ENCODE data around the gene PRR23C. TPM values are rescaled to one million over a fixed set of nuclear protein-coding genes. Genes with fewer than 3 reads are reported as not detected.

The PRR23C gene
- polyA plus RNA-seq, 1 of the 3 experiments (the other 2 are of a cell fraction) = not detected

GRCh38 chr3:139006051-139006716, 38.5 kb downstream of the PRR23C start, which contains the start of gene PRR23A:
Gene PRR23A (minus strand): TSS chr3:139006268. CDS start chr3:139006268, 0 bp downstream.
- H3F3A ChIP-seq (replicated peaks; ENCODE audit: insufficient read depth) = no peaks in the 10 kb centered on the region
- H3K79me2 ChIP-seq (ENCODE audit: insufficient read depth) = no peaks in the 10 kb centered on the region
- no peaks in the 10 kb centered on the region for H4K20me1 ChIP-seq (ENCODE audit: insufficient read depth)
- H3K9me3 ChIP-seq = no peaks in the 10 kb centered on the region
- CTCF ChIA-PET = no interaction called here
- H3K9ac ChIP-seq = no peak within 1 kb of the TSS
- TF ChIP-seq SMC3 (IDR thresholded peaks at IDR 0.05; ENCODE audit: low read depth, low read length) (no peak), FOXJ3 (CRISPR knock-in tag; IDR thresholded peaks at IDR 0.05) (no peak), GATA2 (CRISPR knock-in tag; IDR thresholded peaks at IDR 0.05) (no peak), MEF2A (IDR thresholded peaks at IDR 0.05; ENCODE audit: borderline replicate concordance, low read depth) (no peak), RAD21 (IDR thresholded peaks at IDR 0.05; ENCODE audit: low read length) (no peak), TEAD4 (IDR thresholded peaks at IDR 0.05; ENCODE audit: borderline replicate concordance, insufficient read depth) (no peak), TCF12 (IDR thresholded peaks at IDR 0.05) (no peak)
- H3K4me2 ChIP-seq = no peak within 1 kb of the TSS
- H3K4me3 ChIP-seq (ENCODE audit: low read depth in 2 of 2, low read length in 1 of 2) = no peak within 1 kb of the TSS
- no peaks in the 10 kb centered on the region for H3K4me1 ChIP-seq (ENCODE audit: control insufficient read depth in 1 of 2, insufficient read depth in 2 of 2, low read depth in 1 of 2, low read length in 1 of 2)
- WGBS (ENCODE audit: low lambda C conversion rate) = 80% methylated on average over 28 of the region's 60 CpGs
- POLR2A ChIA-PET = no interaction called here
- no peak within 1 kb of the TSS for H3K27ac ChIP-seq (ENCODE audit: low read depth in 2 of 2, low read length in 1 of 2)
- H3K36me3 ChIP-seq (replicated peaks in 1 of 2; ENCODE audit: control insufficient read depth in 1 of 2, insufficient read depth in 2 of 2, low read length in 1 of 2) = no peaks in the 10 kb centered on the region
- H3K9me2 ChIP-seq = no peaks in the 10 kb centered on the region
- H3K27me3 ChIP-seq (ENCODE audit: insufficient read depth) = no peaks in the 10 kb centered on the region
- DNase-seq = no peak
- no peak within 1 kb of the TSS for H2AFZ ChIP-seq (ENCODE audit: low read depth)

- Histone ChIP-seq H3K27ac (ENCODE audit: low read depth in 2 of 2, low read length in 1 of 2) (no peak overlapping the region), H3K9me2 (no peaks in the 10 kb centered on the region), H3K4me2 (no peak overlapping the region), H3K4me1 (ENCODE audit: control insufficient read depth in 1 of 2, insufficient read depth in 2 of 2, low read depth in 1 of 2, low read length in 1 of 2) (no peaks in the 10 kb centered on the region), H3K79me2 (ENCODE audit: insufficient read depth) (no peaks in the 10 kb centered on the region), H2AFZ (ENCODE audit: low read depth) (no peak overlapping the region), H4K20me1 (ENCODE audit: insufficient read depth) (no peaks in the 10 kb centered on the region), H3K27me3 (ENCODE audit: insufficient read depth) (no peaks in the 10 kb centered on the region), H3K9me3 (no peaks in the 10 kb centered on the region), H3K4me3 (ENCODE audit: low read depth in 2 of 2, low read length in 1 of 2) (no peak overlapping the region), H3F3A (replicated peaks; ENCODE audit: insufficient read depth) (no peaks in the 10 kb centered on the region), H3K9ac (no peak overlapping the region), H3K36me3 (replicated peaks in 1 of 2; ENCODE audit: control insufficient read depth in 1 of 2, insufficient read depth in 2 of 2, low read length in 1 of 2) (no peaks in the 10 kb centered on the region)
- ChIA-PET CTCF (no interaction called here), POLR2A (no interaction called here)
- TF ChIP-seq NFIC (IDR thresholded peaks at IDR 0.05; ENCODE audit: borderline replicate concordance) (no peak), USF2 (IDR thresholded peaks at IDR 0.05; ENCODE audit: borderline replicate concordance, low read depth, low read length) (no peak), GATA2 (CRISPR knock-in tag; IDR thresholded peaks at IDR 0.05) (no peak), JUND (IDR thresholded peaks at IDR 0.05) (no peak), YY1 (IDR thresholded peaks at IDR 0.05; ENCODE audit: low read depth) (no peak), POLR2AphosphoS5 (IDR thresholded peaks at IDR 0.05; ENCODE audit: low read depth, low read length) (no peak), FOXM1 (IDR thresholded peaks at IDR 0.05; ENCODE audit: low read depth) (no peak), SIN3A (IDR thresholded peaks at IDR 0.05; ENCODE audit: borderline replicate concordance, low read depth, low read length) (no peak), RCOR1 (IDR thresholded peaks at IDR 0.05; ENCODE audit: low read length) (no peak), CTCF (IDR thresholded peaks at IDR 0.05) (no peak), ELF1 (IDR thresholded peaks at IDR 0.05) (no peak)
- DNase-seq = no peak
- WGBS (ENCODE audit: low lambda C conversion rate) = 86% methylated on average over 38 of the region's 45 CpGs
These were observed 39.2 kb downstream of the PRR23C start for GRCh38 chr3:139005356-139005993.
